ENCODE data around the gene RALY. TPM values are rescaled to one million over a fixed set of nuclear protein-coding genes. Genes with fewer than 3 reads are reported as not detected.
"Not testable (repeated sequence)": the region's sequence is repeated elsewhere in the genome, so short reads cannot be mapped to it uniquely, and the experiment has no call there.

RALY gene
- total RNA-seq, 1 experiment from 2014 or later, result 119 TPM

DNA sequence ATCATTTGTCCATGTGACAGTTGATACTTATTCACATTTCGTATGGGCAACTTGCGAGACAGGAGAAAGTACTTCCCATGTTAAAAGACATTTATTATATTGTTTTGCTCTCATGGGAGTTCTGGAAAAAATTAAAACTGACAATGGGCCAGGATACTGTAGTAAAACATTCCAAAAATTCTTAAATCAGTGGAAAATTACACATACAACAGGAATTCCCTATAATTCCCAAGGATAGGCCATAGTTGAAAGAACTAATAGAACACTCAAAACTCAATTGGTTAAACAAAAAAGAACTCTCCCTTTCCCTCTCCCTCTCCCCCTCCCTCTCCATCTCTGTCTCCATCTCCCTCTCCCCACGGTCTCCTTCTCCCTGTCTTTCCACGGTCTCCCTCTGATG is 137.8 kb downstream of the RALY start:
- RAD21 ChIA-PET (ENCODE audit: low non-redundant PET in 1 of 2, low total read pairs in 2 of 2, uncharacterized antibody in 2 of 2, unreplicated experiment in 2 of 2), result no interaction called here
- H3K4me3 ChIP-seq (replicated peaks in 1 of 2; ENCODE audit: low read depth in 1 of 2, low read length in 2 of 2), result no peak overlapping the region
- ATAC-seq (no peak), DNase-seq (ENCODE audit: low read depth, low spot score) (no peak)
- no TSS peak for BruUV-seq (replicated peaks)
- peaks cover 0 to 4% of the 10 kb centered on the region in 2 experiments; a peak in 1 of 4 replicates for H3K4me1 ChIP-seq (ENCODE audit: control insufficient read depth in 1 of 2, insufficient read depth in 2 of 2, low read length in 2 of 2)
- no peak overlapping the region for H2AFZ ChIP-seq (ENCODE audit: low read depth, low read length, poor library complexity, severe bottlenecking)
- no peaks in the 10 kb centered on the region for H3K27me3 ChIP-seq (ENCODE audit: insufficient read depth, low read length)
- no peaks in the 10 kb centered on the region for H4K20me1 ChIP-seq (ENCODE audit: insufficient read depth)
- no peak overlapping the region for H3K27ac ChIP-seq (ENCODE audit: low read depth, low read length)
- intact Hi-C loops (cut with micrococcal nuclease), result no loop called here
- TF ChIP-seq TCF7L2 (IDR thresholded peaks at IDR 0.05; ENCODE audit: borderline replicate concordance, extremely low read depth, insufficient read depth, insufficient read length), result no peak
- no peak for TF ChIP-seq POLR2A (IDR thresholded peaks at IDR 0.05; ENCODE audit: borderline replicate concordance, extremely low read depth, insufficient read depth, insufficient read length)
- TF ChIP-seq EZH2phosphoT487 (IDR thresholded peaks at IDR 0.05; ENCODE audit: borderline replicate concordance), result no peak
- H3K4me2 ChIP-seq (ENCODE audit: low read length), result no peak overlapping the region
- POLR2A ChIA-PET, result no interaction called here
- H3K36me3 ChIP-seq (ENCODE audit: control insufficient read depth in 1 of 2, insufficient read depth in 2 of 2, low read length in 2 of 2), result no peaks in the 10 kb centered on the region
- H3K9me3 ChIP-seq (ENCODE audit: control insufficient read depth in 1 of 2, insufficient read depth in 1 of 2, low read depth in 1 of 2, low read length in 2 of 2), result no peaks in the 10 kb centered on the region
- H3K9ac ChIP-seq (ENCODE audit: low read length), result no peak overlapping the region
- H3K9me2 ChIP-seq (ENCODE audit: insufficient read depth), result no peaks in the 10 kb centered on the region
- CTCF ChIA-PET, result interaction anchor here (1.1 kb wide), 1 partner anchor 10 kb away, joined by 4 read pairs; no protein-coding TSS in a partner anchor
- H3K79me2 ChIP-seq (ENCODE audit: insufficient read depth, low read length), result no peaks in the 10 kb centered on the region

DNA sequence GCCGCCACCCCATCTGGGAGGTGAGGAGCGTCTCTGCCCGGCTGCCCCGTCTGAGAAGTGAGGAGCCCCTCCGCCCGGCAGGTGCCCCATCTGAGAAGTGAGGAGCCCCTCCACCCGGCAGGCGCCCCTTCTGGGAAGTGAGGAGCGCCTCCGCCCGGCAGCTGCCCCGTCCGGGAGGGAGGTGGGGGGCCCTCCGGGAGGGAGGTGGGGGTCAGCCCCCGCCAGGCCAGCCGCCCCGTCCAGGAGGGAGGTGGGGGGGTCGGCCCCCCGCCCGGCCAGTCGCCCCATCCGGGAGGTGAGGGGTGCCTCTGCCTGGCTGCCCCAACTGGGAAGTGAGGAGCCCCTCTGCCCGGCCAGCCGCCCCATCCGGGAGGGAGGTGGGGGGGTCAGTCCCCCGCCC is 138.8 kb downstream of the RALY start:
- H4K20me1 ChIP-seq (ENCODE audit: insufficient read depth); H3K36me3 ChIP-seq (ENCODE audit: control insufficient read depth in 1 of 2, insufficient read depth in 2 of 2, low read length in 2 of 2); H3K27ac ChIP-seq (ENCODE audit: low read depth, low read length); ATAC-seq; H3K9me2 ChIP-seq (ENCODE audit: insufficient read depth); BruUV-seq (replicated peaks); H3K4me2 ChIP-seq (ENCODE audit: low read length); H3K9ac ChIP-seq (ENCODE audit: low read length); intact Hi-C loops (cut with micrococcal nuclease); CTCF ChIA-PET; H3K79me2 ChIP-seq (ENCODE audit: insufficient read depth, low read length); H3K9me3 ChIP-seq (ENCODE audit: control insufficient read depth in 1 of 2, insufficient read depth in 1 of 2, low read depth in 1 of 2, low read length in 2 of 2); DNase-seq (ENCODE audit: low read depth, low spot score); POLR2A ChIA-PET; RAD21 ChIA-PET (ENCODE audit: low non-redundant PET in 1 of 2, low total read pairs in 2 of 2, uncharacterized antibody in 2 of 2, unreplicated experiment in 2 of 2); H3K4me3 ChIP-seq (replicated peaks in 1 of 2; ENCODE audit: low read depth in 1 of 2, low read length in 2 of 2); H3K4me1 ChIP-seq (ENCODE audit: control insufficient read depth in 1 of 2, insufficient read depth in 2 of 2, low read length in 2 of 2); H2AFZ ChIP-seq (ENCODE audit: low read depth, low read length, poor library complexity, severe bottlenecking); H3K27me3 ChIP-seq (ENCODE audit: insufficient read depth, low read length): not testable (repeated sequence)

DNA sequence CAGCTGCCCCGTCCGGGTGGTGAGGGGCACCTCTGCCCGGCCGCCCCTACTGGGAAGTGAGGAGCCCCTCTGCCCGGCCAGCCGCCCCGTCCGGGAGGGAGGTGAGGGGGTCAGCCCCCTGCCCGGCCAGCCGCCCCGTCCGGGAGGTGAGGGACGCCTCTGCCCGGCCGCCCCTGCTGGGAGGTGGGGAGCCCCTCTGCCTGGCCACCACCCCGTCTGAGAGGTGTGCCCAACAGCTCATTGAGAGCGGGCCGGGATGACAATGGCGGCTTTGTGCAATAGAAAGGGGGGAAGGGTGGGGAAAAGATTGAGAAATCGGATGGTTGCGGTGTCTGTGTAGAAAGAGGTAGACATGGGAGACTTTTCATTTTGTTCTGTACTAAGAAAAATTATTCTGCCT is 139.2 kb downstream of the RALY start:
- H3K27ac ChIP-seq (ENCODE audit: low read depth, low read length); POLR2A ChIA-PET: not testable (repeated sequence)

DNA sequence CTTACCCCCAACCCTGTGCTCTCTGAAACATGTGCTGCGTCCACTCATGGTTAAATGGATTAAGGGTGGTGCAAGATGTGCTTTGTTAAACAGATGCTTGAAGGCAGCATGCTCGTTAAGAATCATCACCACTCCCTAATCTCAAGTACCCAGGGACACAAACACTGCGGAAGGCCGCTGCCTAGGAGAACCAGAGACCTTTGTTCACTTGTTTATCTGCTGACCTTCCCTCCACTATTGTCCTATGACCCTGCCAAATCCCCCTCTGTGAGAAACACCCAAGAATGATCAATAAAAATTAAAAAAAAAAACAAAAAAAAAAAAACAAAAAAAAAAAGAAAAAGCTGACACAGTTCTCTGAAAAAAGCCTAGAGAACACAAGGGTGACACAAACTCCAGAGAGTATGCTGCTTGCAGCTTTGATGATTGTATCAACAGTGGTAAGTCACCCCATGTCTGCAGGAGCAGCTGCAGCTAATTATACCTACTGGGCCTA is 139.7 kb downstream of the RALY start:
- BruUV-seq (replicated peaks); DNase-seq (ENCODE audit: low read depth, low spot score); H3K36me3 ChIP-seq (ENCODE audit: control insufficient read depth in 1 of 2, insufficient read depth in 2 of 2, low read length in 2 of 2); H3K27ac ChIP-seq (ENCODE audit: low read depth, low read length); ATAC-seq; H3K9me3 ChIP-seq (ENCODE audit: control insufficient read depth in 1 of 2, insufficient read depth in 1 of 2, low read depth in 1 of 2, low read length in 2 of 2); RAD21 ChIA-PET (ENCODE audit: low non-redundant PET in 1 of 2, low total read pairs in 2 of 2, uncharacterized antibody in 2 of 2, unreplicated experiment in 2 of 2); H3K27me3 ChIP-seq (ENCODE audit: insufficient read depth, low read length); H4K20me1 ChIP-seq (ENCODE audit: insufficient read depth); H3K4me3 ChIP-seq (replicated peaks in 1 of 2; ENCODE audit: low read depth in 1 of 2, low read length in 2 of 2); H3K79me2 ChIP-seq (ENCODE audit: insufficient read depth, low read length); CTCF ChIA-PET; H2AFZ ChIP-seq (ENCODE audit: low read depth, low read length, poor library complexity, severe bottlenecking); H3K9ac ChIP-seq (ENCODE audit: low read length); intact Hi-C loops (cut with micrococcal nuclease); H3K4me1 ChIP-seq (ENCODE audit: control insufficient read depth in 1 of 2, insufficient read depth in 2 of 2, low read length in 2 of 2); H3K4me2 ChIP-seq (ENCODE audit: low read length); H3K9me2 ChIP-seq (ENCODE audit: insufficient read depth): not testable (repeated sequence)
- POLR2A ChIA-PET, result interaction anchor here (0.7 kb wide), 1 partner anchor 12 kb away, joined by 4 read pairs; no protein-coding TSS in a partner anchor

More for the DNA sequence above, 139.2 kb downstream of the RALY start:
- intact Hi-C loops (cut with micrococcal nuclease); H3K9me2 ChIP-seq (ENCODE audit: insufficient read depth); H3K9me3 ChIP-seq (ENCODE audit: control insufficient read depth in 1 of 2, insufficient read depth in 1 of 2, low read depth in 1 of 2, low read length in 2 of 2); H3K79me2 ChIP-seq (ENCODE audit: insufficient read depth, low read length); H3K4me2 ChIP-seq (ENCODE audit: low read length); RAD21 ChIA-PET (ENCODE audit: low non-redundant PET in 1 of 2, low total read pairs in 2 of 2, uncharacterized antibody in 2 of 2, unreplicated experiment in 2 of 2); H3K27me3 ChIP-seq (ENCODE audit: insufficient read depth, low read length); H3K4me3 ChIP-seq (replicated peaks in 1 of 2; ENCODE audit: low read depth in 1 of 2, low read length in 2 of 2); H3K36me3 ChIP-seq (ENCODE audit: control insufficient read depth in 1 of 2, insufficient read depth in 2 of 2, low read length in 2 of 2); H4K20me1 ChIP-seq (ENCODE audit: insufficient read depth); BruUV-seq (replicated peaks); H3K4me1 ChIP-seq (ENCODE audit: control insufficient read depth in 1 of 2, insufficient read depth in 2 of 2, low read length in 2 of 2); DNase-seq (ENCODE audit: low read depth, low spot score); ATAC-seq; H3K9ac ChIP-seq (ENCODE audit: low read length); CTCF ChIA-PET; H2AFZ ChIP-seq (ENCODE audit: low read depth, low read length, poor library complexity, severe bottlenecking): not testable (repeated sequence)

Data from HCT116 (cell line).